Stomach smooth muscle (tissue), 2 donors: ENCODE results near the gene HSD17B8.

Source experiments
- H3K27ac ChIP-seq: one replicate; pipeline ENCODE4 v1.7.0; 2013; ENCODE audit warnings: mild to moderate bottlenecking, low read length, inconsistent platforms
- H3K27me3 ChIP-seq, 2 donors: one replicate each; pipeline ENCODE4 v1.7.0; 2013; ENCODE audit warnings: low read length in 2 of 2; ENCODE audit not compliant: insufficient read depth in 2 of 2, control insufficient read depth in 1 of 2
- H3K36me3 ChIP-seq, 2 donors: one replicate each; pipeline ENCODE4 v1.7.0; 2013; ENCODE audit warnings: low read length in 2 of 2; ENCODE audit not compliant: control insufficient read depth in 2 of 2, insufficient read depth in 2 of 2
- H3K4me1 ChIP-seq: one replicate; pipeline ENCODE4 v1.7.0; 2013; ENCODE audit warnings: low read length; ENCODE audit not compliant: control insufficient read depth, insufficient read depth
- H3K4me3 ChIP-seq, 2 donors: one replicate each; pipeline ENCODE4 v1.7.0; 2013; ENCODE audit warnings: low read length in 2 of 2
- H3K9ac ChIP-seq, 2 donors: one replicate each; pipeline ENCODE4 v1.7.0; 2013; ENCODE audit warnings: low read length in 2 of 2, mild to moderate bottlenecking in 1 of 2
- H3K9me3 ChIP-seq, 2 donors: one replicate each; pipeline ENCODE4 v1.7.0; 2013; ENCODE audit warnings: low read length in 2 of 2; ENCODE audit not compliant: control insufficient read depth in 2 of 2
- donor health status: healthy.
- donor health status: Pancreatic carcinoma.

HSD17B8 gene

DNA sequence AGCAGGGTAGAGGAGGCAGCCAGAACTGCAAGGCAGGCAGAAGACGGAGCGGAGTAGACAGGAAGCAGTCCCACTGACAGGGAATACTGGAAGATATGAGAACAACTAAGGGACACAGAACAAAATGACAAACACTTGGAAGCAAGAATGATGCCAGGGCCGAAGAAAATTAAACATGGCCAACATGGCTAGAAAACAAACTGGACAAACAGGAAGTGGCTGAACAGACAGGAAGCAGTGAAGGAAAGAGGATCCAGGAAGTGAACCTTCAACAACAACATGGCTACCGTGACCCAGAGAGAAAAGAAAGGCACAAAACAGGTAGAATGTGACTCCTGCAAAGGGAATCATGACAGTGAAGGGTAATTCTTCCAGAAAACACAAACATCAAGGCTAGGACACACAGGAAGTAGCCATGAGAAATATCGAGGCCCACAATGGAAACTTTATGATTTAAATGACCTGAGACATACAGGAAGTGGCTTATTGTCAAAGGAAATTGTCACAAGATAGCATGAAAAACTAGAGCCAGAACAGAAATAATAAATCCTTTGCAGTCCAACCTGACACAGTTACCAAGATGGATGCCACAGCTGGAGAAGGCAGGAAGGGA is 21.3 kb upstream of the HSD17B8 start:
- H3K36me3 ChIP-seq: no peaks in the 10 kb centered on the region
- H3K9me3 ChIP-seq: no peaks in the 10 kb centered on the region
- peaks cover 2 to 5% of the 10 kb centered on the region in 2 donors for H3K27me3 ChIP-seq
- H3K27ac ChIP-seq: no peak overlapping the region
- H3K4me1 ChIP-seq: no peaks in the 10 kb centered on the region
- H3K4me3 ChIP-seq: no peak overlapping the region
- no peak overlapping the region for H3K9ac ChIP-seq

GRCh38 chr6:33185190-33185589 is 19.3 kb upstream of the HSD17B8 start:
- Histone ChIP-seq H3K9ac (no peak overlapping the region), H3K4me1 (no peaks in the 10 kb centered on the region), H3K27me3 (peaks cover 9 to 10% of the 10 kb centered on the region in 2 donors), H3K4me3 (no peak overlapping the region), H3K36me3 (no peaks in the 10 kb centered on the region), H3K27ac (no peak overlapping the region), H3K9me3 (no peaks in the 10 kb centered on the region)

DNA sequence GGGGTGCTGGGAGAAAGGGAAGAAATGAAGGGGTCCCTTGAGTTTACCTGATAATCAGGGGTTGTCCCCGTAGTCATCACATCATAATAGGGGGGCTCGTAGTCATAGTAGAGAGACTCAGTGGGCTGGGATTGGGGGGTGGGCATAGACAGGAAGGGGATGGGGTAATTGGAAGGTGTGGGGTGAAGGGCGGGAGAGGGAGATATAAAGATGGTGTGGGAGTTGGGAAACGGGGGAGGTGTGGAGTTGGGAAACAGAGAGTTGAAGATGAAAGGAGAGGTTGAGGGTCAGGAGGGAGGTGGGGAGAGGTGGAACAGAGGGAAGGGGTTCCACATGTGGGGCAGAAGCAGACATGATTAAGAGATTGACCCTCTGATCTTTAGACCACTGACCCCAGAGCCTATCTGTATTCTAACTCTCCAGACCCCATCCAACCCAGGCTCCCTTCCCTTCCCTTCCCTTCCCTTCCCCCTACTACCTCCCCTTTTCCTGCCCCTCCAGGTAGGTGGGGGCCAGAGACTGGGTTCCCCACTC is 18.7 kb upstream of the HSD17B8 start:
- Histone ChIP-seq H3K9ac (no peak overlapping the region), H3K27ac (no peak overlapping the region), H3K9me3 (no peaks in the 10 kb centered on the region), H3K4me3 (no peak overlapping the region), H3K4me1 (no peaks in the 10 kb centered on the region), H3K27me3 (peaks cover 10 to 11% of the 10 kb centered on the region in 2 donors), H3K36me3 (no peaks in the 10 kb centered on the region)

DNA sequence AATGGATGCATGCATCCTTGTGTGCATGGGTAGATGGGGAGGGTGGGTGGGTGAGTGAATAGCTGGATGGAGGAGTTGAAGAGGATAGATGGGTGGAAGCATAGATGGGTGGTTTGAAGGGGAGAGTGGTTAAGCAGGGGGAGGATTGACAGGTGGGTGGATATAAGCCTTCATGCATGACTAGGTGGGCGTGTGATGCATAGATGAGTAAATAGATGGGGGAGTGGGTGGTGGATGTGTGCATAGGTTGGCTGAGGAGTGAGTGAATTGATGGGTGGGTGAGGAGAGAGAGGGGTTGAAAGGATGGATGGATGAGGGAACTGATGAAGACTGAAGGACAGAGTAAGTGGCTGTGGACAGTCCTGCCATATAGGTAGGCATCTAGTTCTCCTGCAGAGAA is 16.6 kb upstream of the HSD17B8 start:
- no peak overlapping the region for H3K27ac ChIP-seq
- peaks cover 8% of the 10 kb centered on the region for H3K4me1 ChIP-seq
- no peaks in the 10 kb centered on the region for H3K36me3 ChIP-seq
- peaks cover 20 to 26% of the 10 kb centered on the region in 2 donors for H3K27me3 ChIP-seq
- no peaks in the 10 kb centered on the region for H3K9me3 ChIP-seq
- H3K9ac ChIP-seq: no peak overlapping the region
- no peak overlapping the region for H3K4me3 ChIP-seq

DNA sequence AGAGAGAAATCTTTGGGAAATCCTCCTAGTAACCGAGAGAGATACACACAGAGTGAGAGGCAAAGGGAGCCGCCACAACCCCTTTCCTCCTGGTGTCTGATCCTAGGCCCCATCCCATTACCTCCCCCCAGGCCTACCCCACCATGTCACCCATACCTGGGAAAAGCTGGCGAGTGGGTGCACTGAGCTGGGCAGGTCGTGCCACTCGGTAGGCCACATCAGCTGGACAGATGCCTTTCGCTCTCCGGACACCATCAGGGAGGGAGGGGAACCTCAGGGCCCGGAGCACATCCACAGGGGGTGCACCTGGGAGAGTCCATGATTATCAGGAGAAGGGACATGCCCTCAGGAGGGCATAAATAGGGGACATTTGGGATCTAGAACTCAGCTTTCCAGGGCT is 15.3 kb upstream of the HSD17B8 start:
- no peaks in the 10 kb centered on the region for H3K9me3 ChIP-seq
- H3K9ac ChIP-seq: no peak overlapping the region
- H3K4me3 ChIP-seq: no peak overlapping the region
- H3K27ac ChIP-seq: no peak overlapping the region
- H3K36me3 ChIP-seq: peaks cover 0 to 1% of the 10 kb centered on the region in 2 donors
- peaks cover 20 to 26% of the 10 kb centered on the region in 2 donors for H3K27me3 ChIP-seq
- peaks cover 14% of the 10 kb centered on the region for H3K4me1 ChIP-seq

- no peak overlapping the region for H3K27ac ChIP-seq
- H3K9ac ChIP-seq: no peak overlapping the region
- H3K9me3 ChIP-seq: no peaks in the 10 kb centered on the region
- peaks cover 6 to 7% of the 10 kb centered on the region in 2 donors for H3K36me3 ChIP-seq
- peaks cover 14% of the 10 kb centered on the region for H3K4me1 ChIP-seq
- no peak overlapping the region for H3K4me3 ChIP-seq
- H3K27me3 ChIP-seq: peaks cover 20 to 26% of the 10 kb centered on the region in 2 donors
These were observed 14.6 kb upstream of the HSD17B8 start for GRCh38 chr6:33189625-33190448.

DNA sequence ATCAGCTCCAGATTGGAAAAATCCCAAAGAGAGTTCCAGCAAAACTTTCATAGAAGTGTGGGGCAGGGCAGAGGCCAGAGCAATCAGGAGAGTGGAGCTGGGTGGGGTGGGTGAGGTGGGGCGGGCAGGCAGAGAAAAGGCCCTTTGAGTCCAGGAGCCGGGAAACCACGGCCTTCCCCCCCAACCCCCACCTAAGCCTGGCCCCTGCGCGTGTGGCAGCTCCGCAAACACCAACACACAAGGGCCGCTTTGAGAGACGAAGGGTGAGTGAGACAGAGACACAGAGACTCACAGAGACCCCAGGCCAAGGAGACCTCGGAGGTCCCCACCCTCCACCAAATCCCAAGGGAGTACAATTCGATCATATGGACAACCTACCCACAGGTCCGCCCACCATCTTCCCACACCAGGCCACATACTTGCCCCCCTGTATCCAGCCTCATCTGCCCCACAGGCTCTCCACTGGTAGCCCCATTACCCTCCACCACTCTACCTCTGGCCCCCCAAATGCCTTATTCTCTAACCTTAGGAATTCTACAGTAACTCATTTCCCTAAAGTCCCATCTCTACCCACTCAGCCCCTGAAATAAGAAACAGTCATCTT is 13.8 kb upstream of the HSD17B8 start:
- peaks cover 14% of the 10 kb centered on the region in 2 donors for H3K36me3 ChIP-seq
- no peak overlapping the region for H3K9ac ChIP-seq
- peaks cover 18% of the 10 kb centered on the region for H3K4me1 ChIP-seq
- no peaks in the 10 kb centered on the region for H3K9me3 ChIP-seq
- no peak overlapping the region for H3K27ac ChIP-seq
- H3K4me3 ChIP-seq: no peak overlapping the region
- peaks cover 20 to 23% of the 10 kb centered on the region in 2 donors for H3K27me3 ChIP-seq

- Histone ChIP-seq H3K9me3 (no peaks in the 10 kb centered on the region), H3K27me3 (peaks cover 20 to 21% of the 10 kb centered on the region in 2 donors), H3K27ac (no peak overlapping the region), H3K36me3 (peaks cover 21 to 23% of the 10 kb centered on the region in 2 donors), H3K9ac (no peak overlapping the region), H3K4me3 (no peak overlapping the region), H3K4me1 (peaks cover 18% of the 10 kb centered on the region)
These were observed 12.9 kb upstream of the HSD17B8 start for GRCh38 chr6:33191383-33192104.

- Histone ChIP-seq H3K27ac (no peak within 1 kb of the TSS), H3K4me3 (peak within 1 kb of the TSS; percentile 67 to 72), H3K36me3 (peaks cover 24 to 26% of the 10 kb centered on the region in 2 donors), H3K27me3 (peaks cover 18 to 21% of the 10 kb centered on the region in 2 donors), H3K9ac (peak within 1 kb of the TSS; percentile 60 to 63), H3K9me3 (no peaks in the 10 kb centered on the region), H3K4me1 (peaks cover 18% of the 10 kb centered on the region)
These were observed 12.3 kb upstream of the HSD17B8 start, which contains the start of gene COL11A2 for GRCh38 chr6:33192105-33192646. TSS of gene COL11A2 (minus strand) at chr6:33192467. CDS start at chr6:33192240, 227 bp downstream.
